GM12892 (cell line): Measurements from ENCODE around the gene ASGR1.
"Not testable (repeated sequence)": the region's sequence is repeated elsewhere in the genome, so short reads cannot be mapped to it uniquely, and the experiment has no call there.

Source experiments
- DNase-seq: peaks from one replicate; pipeline ENCODE4 v3.0.0; 2011; ENCODE audit not compliant: insufficient read length
- FAIRE-seq: peaks from 2 replicates; lab custom pipeline; 2011; peaks lifted over from hg19 to GRCh38; lab: Jason Lieb, UNC
- POLR2A ChIP-seq: IDR thresholded peaks from 2 replicates; pipeline ENCODE4 v1.6.1; 2011; ENCODE audit warnings: low read depth, low read length, control low read depth
- POLR2AphosphoS5 ChIP-seq: IDR thresholded peaks from 2 replicates; pipeline ENCODE4 v1.6.1; 2011; ENCODE audit warnings: low read depth, low read length, control low read depth
- TAF1 ChIP-seq: IDR thresholded peaks from 2 replicates; pipeline ENCODE4 v1.6.1; 2011; ENCODE audit warnings: low read depth, mild to moderate bottlenecking, control low read depth, low read length, borderline replicate concordance

Gene ASGR1

GRCh38 chr17:7177191-7177953, 1.8 kb downstream of the ASGR1 start:
- FAIRE-seq, result no peak
- peak; percentile 85 for DNase-seq
- TF ChIP-seq POLR2AphosphoS5 (no peak), TAF1 (no peak), POLR2A (no peak)

- TF ChIP-seq POLR2A, result no peak
- no peak for TF ChIP-seq TAF1
- no peak for TF ChIP-seq POLR2AphosphoS5
- DNase-seq (no peak), FAIRE-seq (no peak)
Observed at GRCh38 chr17:7176841-7177190, 2.4 kb downstream of the ASGR1 start.

- no peak for FAIRE-seq
- TF ChIP-seq TAF1 (no peak), POLR2AphosphoS5 (no peak), POLR2A (no peak)
- DNase-seq, result no peak
Observed at GRCh38 chr17:7176107-7176840, 2.9 kb downstream of the ASGR1 start.

GRCh38 chr17:7175330-7175733, 3.8 kb downstream of the ASGR1 start:
- TF ChIP-seq POLR2AphosphoS5, result no peak
- TF ChIP-seq POLR2A, result no peak
- no peak for TF ChIP-seq TAF1
- FAIRE-seq, result no peak
- DNase-seq, result no peak

- TF ChIP-seq POLR2AphosphoS5 (no peak), TAF1 (no peak), POLR2A (no peak)
- peak; percentile 90 for FAIRE-seq
Observed at GRCh38 chr17:7174603-7175326, 4.4 kb downstream of the ASGR1 start.

GRCh38 chr17:7173687-7174602, 5.2 kb downstream of the ASGR1 start:
- DNase-seq (peak; percentile 29), FAIRE-seq (no peak)
- no peak for TF ChIP-seq POLR2A
- TF ChIP-seq POLR2AphosphoS5, result no peak
- no peak for TF ChIP-seq TAF1

More at GRCh38 chr17:7174603-7175326, 4.4 kb downstream of the ASGR1 start:
- no peak for DNase-seq

- FAIRE-seq, DNase-seq: not testable (repeated sequence)
Observed at GRCh38 chr17:7172522-7173191, 6.5 kb downstream of the ASGR1 start.

GRCh38 chr17:7169565-7169908, 9.6 kb downstream of the ASGR1 start:
- DNase-seq, FAIRE-seq: not testable (repeated sequence)

GRCh38 chr17:7168841-7169564, 10.2 kb downstream of the ASGR1 start:
- FAIRE-seq, result not testable (repeated sequence)

GRCh38 chr17:7167832-7168231, 11.3 kb downstream of the ASGR1 start:
- no peak for DNase-seq
- no peak for FAIRE-seq

More at GRCh38 chr17:7168841-7169564, 10.2 kb downstream of the ASGR1 start:
- not testable (repeated sequence) for DNase-seq

More at GRCh38 chr17:7167832-7168231, 11.3 kb downstream of the ASGR1 start:
- TF ChIP-seq TAF1 (no peak), POLR2AphosphoS5 (no peak), POLR2A (no peak)
